Measurements from ENCODE around the gene RNF149. TPM values are rescaled to one million over a fixed set of nuclear protein-coding genes. Genes with fewer than 3 reads are reported as not detected.

RNF149 gene
- total RNA-seq, 6 experiments from 2014 or later, result 24.6 to 33.4 (median 26.0) TPM

- DNase-seq, result no peak
- Mint-ChIP-seq H3K27me3 (ENCODE audit: insufficient read depth) (peaks cover 1% of the 10 kb centered on the region; the same call in 1 of the 2 replicates), H3K9me3 (no peaks in the 10 kb centered on the region), H3K36me3 (ENCODE audit: low read depth) (0 out of 2 replicates have a peak, but pooled peaks cover 6% of the 10 kb centered on the region), H3K4me1 (ENCODE audit: low read depth) (peaks cover 52% of the 10 kb centered on the region), H3K27ac (peak overlapping the region; percentile 93), H3K4me3 (peak overlapping the region; percentile 90)
- TF ChIP-seq CTCF (IDR thresholded peaks at IDR 0.05), result no peak
Measured at GRCh38 chr2:101307950-101308431, 510 bp downstream of the RNF149 start.

GRCh38 chr2:101307503-101307902 is 998 bp downstream of the RNF149 start:
- TF ChIP-seq CTCF (IDR thresholded peaks at IDR 0.05), result no peak
- DNase-seq, result peak; percentile 2
- peak overlapping the region; percentile 90 for H3K4me3 Mint-ChIP-seq
- no peaks in the 10 kb centered on the region for H3K9me3 Mint-ChIP-seq
- no peaks in the 10 kb centered on the region; the same call in 1 of the 2 replicates for H3K27me3 Mint-ChIP-seq (ENCODE audit: insufficient read depth)
- H3K36me3 Mint-ChIP-seq (ENCODE audit: low read depth), result peaks cover 8% of the 10 kb centered on the region; the same call in 1 of the 2 replicates
- peaks cover 52% of the 10 kb centered on the region for H3K4me1 Mint-ChIP-seq (ENCODE audit: low read depth)
- H3K27ac Mint-ChIP-seq, result peak overlapping the region; percentile 93

- H3K36me3 Mint-ChIP-seq (ENCODE audit: low read depth), result peaks cover 14% of the 10 kb centered on the region; the same call in 1 of the 2 replicates
- peak overlapping the region; percentile 93 for H3K27ac Mint-ChIP-seq
- no peaks in the 10 kb centered on the region for H3K9me3 Mint-ChIP-seq
Measured at GRCh38 chr2:101306410-101306809, 2.1 kb downstream of the RNF149 start.

GRCh38 chr2:101305492-101306078 is 2.9 kb downstream of the RNF149 start:
- peak overlapping the region; percentile 93 for H3K27ac Mint-ChIP-seq
- H3K4me1 Mint-ChIP-seq (ENCODE audit: low read depth), result peaks cover 41% of the 10 kb centered on the region
- TF ChIP-seq CTCF (IDR thresholded peaks at IDR 0.05), result no peak

More at GRCh38 chr2:101306410-101306809, 2.1 kb downstream of the RNF149 start:
- H3K27me3 Mint-ChIP-seq (ENCODE audit: insufficient read depth), result no peaks in the 10 kb centered on the region; the same call in 1 of the 2 replicates
- no peak for DNase-seq
- H3K4me3 Mint-ChIP-seq, result peak overlapping the region; percentile 90
- H3K4me1 Mint-ChIP-seq (ENCODE audit: low read depth), result peaks cover 48% of the 10 kb centered on the region
- no peak for TF ChIP-seq CTCF (IDR thresholded peaks at IDR 0.05)

GRCh38 chr2:101305035-101305434 is 3.5 kb downstream of the RNF149 start:
- H3K4me3 Mint-ChIP-seq, result peak overlapping the region; percentile 90

More at GRCh38 chr2:101305492-101306078, 2.9 kb downstream of the RNF149 start:
- DNase-seq, result peak; percentile 65
- Mint-ChIP-seq H3K9me3 (no peaks in the 10 kb centered on the region), H3K4me3 (peak overlapping the region; percentile 90), H3K36me3 (ENCODE audit: low read depth) (peaks cover 14% of the 10 kb centered on the region; the same call in 1 of the 2 replicates), H3K27me3 (ENCODE audit: insufficient read depth) (no peaks in the 10 kb centered on the region; the same call in 1 of the 2 replicates)

More at GRCh38 chr2:101305035-101305434, 3.5 kb downstream of the RNF149 start:
- no peak for TF ChIP-seq CTCF (IDR thresholded peaks at IDR 0.05)
- DNase-seq, result no peak
- Mint-ChIP-seq H3K36me3 (ENCODE audit: low read depth) (peaks cover 14% of the 10 kb centered on the region; the same call in 1 of the 2 replicates), H3K4me1 (ENCODE audit: low read depth) (peaks cover 44% of the 10 kb centered on the region), H3K9me3 (no peaks in the 10 kb centered on the region), H3K27me3 (ENCODE audit: insufficient read depth) (no peaks in the 10 kb centered on the region; the same call in 1 of the 2 replicates), H3K27ac (peak overlapping the region; percentile 93)

All from HFFc6 (cell line).